Measurements from ENCODE around the gene DMXL1.

GRCh38 chr5:119088438-119088837 lies 17.6 kb downstream of the DMXL1 start:
- TF ChIP-seq GATA1 (IDR thresholded peaks at IDR 0.05; ENCODE audit: low read depth, low read length) (no peak), POLR2A (IDR thresholded peaks at IDR 0.05; ENCODE audit: low read length) (no peak)

Measured in erythroblast (primary cell).